Fibroblast of the aortic adventitia (primary cell): Measurements from ENCODE around the gene SCAND1. TPM values are rescaled to one million over a fixed set of nuclear protein-coding genes. Genes with fewer than 3 reads are reported as not detected.
A peak's percentile ranks its signal among the peaks of the same experiment; 100 is the strongest.
"Not testable (repeated sequence)": the region's sequence is repeated elsewhere in the genome, so short reads cannot be mapped to it uniquely, and the experiment has no call there.

Source experiments
- DNase-seq: peaks from one replicate; pipeline ENCODE4 v3.0.0-alpha.2; 2010; ENCODE audit warnings: low read depth
- H3K4me3 ChIP-seq: 2 replicates; pipeline ENCODE4 v1.5.1; 2011; ENCODE audit warnings: low read depth, mild to moderate bottlenecking, control low read depth, low read length, moderate library complexity
- total RNA-seq: library from RNA; depleted of rRNA; stranded (reverse); fragments of >200 nt; gene quantifications from 2 replicates; pipeline ENCODE4 v1.2.3, GENCODE V29; 2012; ENCODE audit warnings: low replicate concordance
- TF ChIP-seq, protein P1 (sequence below): IDR thresholded peaks from 2 replicates; pipeline ENCODE4 v1.5.1; 2011; ENCODE audit warnings: mild to moderate bottlenecking, low read length, control low read depth, inconsistent platforms; ENCODE audit not compliant: insufficient read depth

The SCAND1 gene
- 34.1 and 161 TPM in 2 replicates for total RNA-seq

DNA sequence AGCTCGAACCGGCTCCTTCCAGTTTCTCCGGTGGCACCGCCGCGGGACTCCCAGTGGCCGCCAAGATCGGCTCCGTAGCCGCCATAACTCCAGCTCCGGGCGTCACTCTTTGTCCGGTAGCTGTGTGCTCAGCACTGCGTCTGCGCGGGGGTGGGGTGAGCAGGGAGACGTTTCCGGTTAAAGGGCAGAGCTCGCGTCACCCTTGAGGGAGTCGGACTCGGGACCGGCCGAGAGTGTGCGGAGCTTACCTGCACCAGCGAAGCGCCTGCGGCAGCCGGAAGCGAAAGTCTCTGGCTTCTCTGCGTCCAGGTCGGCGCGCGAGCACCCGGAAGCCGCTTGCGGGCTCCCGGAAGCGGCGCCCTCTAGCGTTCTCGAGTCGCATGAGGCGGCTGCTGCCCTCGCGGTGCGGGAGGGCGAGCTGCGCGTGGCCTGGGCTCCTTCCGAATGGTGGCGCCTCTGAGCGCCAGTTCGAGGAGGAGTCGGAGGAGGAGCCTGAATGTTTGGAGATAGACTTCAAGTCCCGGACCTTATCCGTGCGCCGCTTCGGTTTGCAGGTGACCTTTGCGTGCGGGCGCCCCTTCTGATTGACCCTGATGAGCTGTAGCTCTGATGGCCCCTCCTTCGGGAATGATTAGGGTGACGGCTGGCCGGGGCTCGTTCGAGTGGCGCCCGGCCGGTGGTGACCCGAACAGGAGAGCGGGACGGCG lies at the start of gene SCAND1:
TSS of gene SCAND1 (minus strand) at position 303 of the 707 bp plus-strand sequence. CDS start at position 85, 218 bp downstream.
- peak within 1 kb of the TSS; percentile 93 for H3K4me3 ChIP-seq
- TF ChIP-seq, protein P1, sequence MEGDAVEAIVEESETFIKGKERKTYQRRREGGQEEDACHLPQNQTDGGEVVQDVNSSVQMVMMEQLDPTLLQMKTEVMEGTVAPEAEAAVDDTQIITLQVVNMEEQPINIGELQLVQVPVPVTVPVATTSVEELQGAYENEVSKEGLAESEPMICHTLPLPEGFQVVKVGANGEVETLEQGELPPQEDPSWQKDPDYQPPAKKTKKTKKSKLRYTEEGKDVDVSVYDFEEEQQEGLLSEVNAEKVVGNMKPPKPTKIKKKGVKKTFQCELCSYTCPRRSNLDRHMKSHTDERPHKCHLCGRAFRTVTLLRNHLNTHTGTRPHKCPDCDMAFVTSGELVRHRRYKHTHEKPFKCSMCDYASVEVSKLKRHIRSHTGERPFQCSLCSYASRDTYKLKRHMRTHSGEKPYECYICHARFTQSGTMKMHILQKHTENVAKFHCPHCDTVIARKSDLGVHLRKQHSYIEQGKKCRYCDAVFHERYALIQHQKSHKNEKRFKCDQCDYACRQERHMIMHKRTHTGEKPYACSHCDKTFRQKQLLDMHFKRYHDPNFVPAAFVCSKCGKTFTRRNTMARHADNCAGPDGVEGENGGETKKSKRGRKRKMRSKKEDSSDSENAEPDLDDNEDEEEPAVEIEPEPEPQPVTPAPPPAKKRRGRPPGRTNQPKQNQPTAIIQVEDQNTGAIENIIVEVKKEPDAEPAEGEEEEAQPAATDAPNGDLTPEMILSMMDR, result peak; percentile 88
- DNase-seq, result peak; percentile 97

DNA sequence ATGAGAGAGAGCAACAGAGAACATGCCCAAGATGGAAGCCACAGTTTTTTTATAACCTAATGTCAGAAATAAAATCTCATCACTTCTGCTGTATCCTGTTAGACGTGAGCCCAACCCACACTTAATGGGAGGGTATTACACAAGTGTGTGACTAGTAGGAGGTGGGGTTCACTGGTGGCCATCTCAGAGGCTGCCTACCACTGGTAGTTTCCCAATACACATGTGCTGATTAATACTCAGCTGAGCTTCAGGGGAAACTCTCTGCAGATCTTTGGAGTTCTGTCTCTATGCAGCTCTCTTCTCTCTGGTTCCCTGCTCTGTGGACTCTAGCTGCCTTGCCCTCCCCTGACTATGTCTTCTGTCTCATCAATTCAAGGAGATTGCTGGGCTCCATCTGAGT lies 49.7 kb upstream of the SCAND1 start:
- TF ChIP-seq, protein P1, result no peak
- DNase-seq, result no peak
- no peak overlapping the region for H3K4me3 ChIP-seq

DNA sequence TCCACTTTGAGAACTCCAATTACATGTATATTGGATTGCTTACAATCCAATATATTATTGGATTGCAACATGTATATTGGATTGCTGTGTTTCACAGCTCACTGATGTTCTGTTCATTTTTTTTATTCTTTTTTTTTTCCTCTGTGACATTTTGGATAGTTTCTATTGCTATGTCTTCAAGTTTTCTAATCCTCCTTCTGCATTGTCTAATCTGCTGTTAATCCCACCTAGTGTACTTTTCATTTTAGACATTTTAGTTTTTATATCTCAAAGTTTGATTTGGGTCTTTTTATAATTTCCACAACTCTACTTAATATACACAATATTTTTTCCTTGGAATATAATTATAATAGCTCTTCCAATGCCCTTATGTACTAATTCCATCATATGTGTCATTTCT lies 48.6 kb upstream of the SCAND1 start:
- TF ChIP-seq, protein P1, result no peak
- DNase-seq, result no peak
- H3K4me3 ChIP-seq, result no peak overlapping the region

DNA sequence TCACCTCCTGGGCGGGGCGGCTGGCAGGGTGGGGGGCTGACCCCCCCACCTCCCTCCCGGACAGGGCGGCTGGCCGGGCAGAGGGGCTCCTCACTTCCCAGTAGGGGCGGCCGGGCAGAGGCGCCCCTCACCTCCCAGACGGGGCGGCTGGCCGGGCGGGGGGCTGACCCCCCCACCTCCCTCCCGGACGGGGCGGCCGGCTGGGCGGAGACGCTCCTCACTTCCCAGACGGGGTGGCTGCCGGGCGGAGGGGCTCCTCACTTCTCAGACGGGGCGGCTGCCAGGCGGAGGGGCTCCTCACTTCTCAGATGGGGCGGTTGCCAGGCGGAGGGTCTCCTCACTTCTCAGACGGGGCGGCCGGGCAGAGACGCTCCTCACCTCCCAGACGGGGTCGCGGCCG lies 47.0 kb upstream of the SCAND1 start:
- H3K4me3 ChIP-seq, DNase-seq: not testable (repeated sequence)

DNA sequence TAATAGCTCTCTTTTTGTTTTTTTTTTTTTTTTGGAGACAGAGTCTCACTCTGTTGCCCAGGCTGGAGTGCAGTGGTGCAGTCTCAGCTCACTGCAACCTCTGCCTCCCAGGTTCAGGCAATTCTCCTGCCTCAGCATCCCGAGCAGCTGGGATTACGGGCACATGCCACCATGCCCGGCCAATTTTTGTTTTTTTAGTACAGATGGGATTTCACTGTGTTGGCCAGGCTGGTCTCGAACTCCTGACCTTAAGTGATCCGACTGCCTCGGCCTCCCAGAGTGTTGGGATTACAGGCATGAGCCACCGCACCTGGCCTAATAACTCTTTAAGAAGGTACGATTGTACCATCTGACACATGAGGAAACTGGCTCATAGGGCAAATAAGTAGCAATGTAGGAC lies 42.2 kb upstream of the SCAND1 start:
- not testable (repeated sequence) for H3K4me3 ChIP-seq, DNase-seq

DNA sequence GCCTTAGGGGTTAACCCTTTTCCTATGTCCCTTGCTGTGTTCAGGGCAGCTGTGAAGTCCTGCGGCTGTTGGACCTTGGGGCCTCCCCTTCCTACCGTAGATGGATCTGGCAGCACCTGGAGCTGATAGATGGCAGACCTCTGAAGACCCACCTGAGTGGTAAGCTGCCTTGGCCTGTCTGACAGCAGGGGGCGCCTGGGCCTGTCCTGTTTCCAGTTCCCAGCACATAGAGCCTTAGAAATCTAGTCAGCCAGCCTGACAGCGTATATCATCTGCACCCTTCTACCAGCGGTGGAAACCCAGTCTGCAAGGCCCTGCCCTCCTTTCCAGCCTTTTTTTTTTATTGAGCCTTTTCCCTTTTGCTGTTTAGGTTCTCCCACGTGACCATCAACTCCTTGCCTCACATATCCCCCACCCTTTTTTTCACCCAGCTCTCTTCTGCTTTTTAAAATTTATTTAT lies 40.7 kb upstream of the SCAND1 start:
- H3K4me3 ChIP-seq, result no peak overlapping the region
- peak; percentile 82 for DNase-seq
- TF ChIP-seq, protein P1, result peak; percentile 96

DNA sequence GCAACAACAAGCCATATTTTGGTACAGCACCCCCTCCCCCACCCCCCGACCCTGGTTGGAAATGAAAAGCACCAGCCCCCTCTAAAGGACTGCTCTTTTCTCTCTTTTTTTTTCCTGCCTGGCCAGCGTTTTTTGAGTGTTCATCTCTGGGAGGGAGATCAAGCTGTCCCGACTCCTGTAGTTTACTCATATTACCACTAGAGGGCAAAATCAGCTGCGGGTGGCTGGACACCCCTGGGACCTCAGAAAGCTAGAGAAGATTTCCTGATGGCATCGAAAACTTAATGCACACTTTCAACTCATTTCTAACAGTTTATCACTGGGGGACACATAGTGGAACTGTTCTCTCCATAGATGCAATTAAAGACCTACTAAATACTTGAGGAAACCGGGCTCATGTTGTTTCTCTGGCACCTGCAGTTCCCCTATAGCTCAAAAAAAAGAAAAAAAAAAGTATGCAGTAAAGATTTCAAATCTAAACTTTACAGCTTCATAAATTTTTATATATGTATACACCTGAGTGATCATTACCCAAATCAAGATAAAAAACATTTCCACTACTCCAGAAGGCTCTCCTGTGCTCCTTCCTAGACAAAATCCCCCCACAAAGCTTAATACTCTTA lies 38.5 kb upstream of the SCAND1 start:
- TF ChIP-seq, protein P1, result peak; percentile 89
- DNase-seq, result peak; percentile 70

More for the DNA sequence above, 38.5 kb upstream of the SCAND1 start:
- no peak overlapping the region for H3K4me3 ChIP-seq
